22Rv1 (cell line): ENCODE data around the gene RC3H2.
A peak's percentile ranks its signal among the peaks of the same experiment; 100 is the strongest.

Experiments used
- H3K27ac ChIP-seq: fragments of 450-650 bp; 2 replicates; pipeline ENCODE4 v1.5.1; 2017
- CTCF ChIP-seq: fragments of 450-650 bp; IDR thresholded peaks from 2 replicates; pipeline ENCODE4 v1.5.1; 2017; ENCODE audit warnings: mild to moderate bottlenecking
- ZFX ChIP-seq: fragments of 450-650 bp; IDR thresholded peaks from 2 replicates; pipeline ENCODE4 v1.6.1; 2017; ENCODE audit warnings: antibody characterized with exemption, borderline replicate concordance

Gene RC3H2

GRCh38 chr9:122946461-122947005 lies 41.4 kb upstream of the RC3H2 start:
- TF ChIP-seq ZFX (no peak), CTCF (no peak)
- no peak overlapping the region for H3K27ac ChIP-seq

GRCh38 chr9:122944960-122945888 lies 40.1 kb upstream of the RC3H2 start:
- TF ChIP-seq CTCF (no peak), ZFX (no peak)
- H3K27ac ChIP-seq = no peak overlapping the region

GRCh38 chr9:122941582-122942234 lies 36.5 kb upstream of the RC3H2 start:
- TF ChIP-seq CTCF (no peak), ZFX (no peak)
- H3K27ac ChIP-seq = peak overlapping the region; percentile 77

- no peak for TF ChIP-seq CTCF
- no peak for TF ChIP-seq ZFX
- peak within 1 kb of the TSS; percentile 77 for H3K27ac ChIP-seq
These were observed 35.8 kb upstream of the RC3H2 start, which contains the start of gene RABGAP1 for GRCh38 chr9:122940749-122941581. RABGAP1 (plus strand) TSS chr9:122941020; CDS start chr9:122957060, 16,040 bp downstream.

- no peak for TF ChIP-seq CTCF
- TF ChIP-seq ZFX = no peak
- H3K27ac ChIP-seq = peak overlapping the region; percentile 77
These were observed 35.2 kb upstream of the RC3H2 start for GRCh38 chr9:122940454-122940748.

GRCh38 chr9:122939601-122940000 lies 34.4 kb upstream of the RC3H2 start:
- TF ChIP-seq CTCF (no peak), ZFX (no peak)

More at GRCh38 chr9:122939601-122940000, 34.4 kb upstream of the RC3H2 start:
- H3K27ac ChIP-seq = peak overlapping the region; percentile 77
